GM23338 (cell line): Measurements from ENCODE around the gene EVA1B.

Source experiments
- CREB1 ChIP-seq: fragments of 250-450 bp; sonication (Bioruptor Pico); IDR thresholded peaks from 2 replicates; pipeline ENCODE4 v1.5.0; 2020; ENCODE audit warnings: low read depth, mild to moderate bottlenecking, moderate library complexity
- CTCF ChIP-seq, 2 experiments: fragments of 200-600 bp in 1 of 2; sonication (generic) in 1 of 2; conservative IDR thresholded peaks; 2 replicates each; pipeline versions ENCODE4 v1.5.1 to v1.6.1; 2016 to 2017; ENCODE audit warnings: antibody characterized with exemption in 2 of 2, low read depth in 2 of 2, mild to moderate bottlenecking in 2 of 2, moderate library complexity in 1 of 2
- ETS1 ChIP-seq: IDR thresholded peaks from 2 replicates; pipeline ENCODE4 v1.6.1; 2016; ENCODE audit warnings: antibody characterized with exemption
- EZH2 ChIP-seq: fragments of 200-600 bp; sonication (generic); IDR thresholded peaks from one replicate; pipeline ENCODE4 v1.8.0; 2017; ENCODE audit warnings: antibody characterized with exemption, mild to moderate bottlenecking, low read depth; ENCODE audit not compliant: unreplicated experiment
- EZH2phosphoT487 ChIP-seq: fragments of 200-600 bp; sonication (generic); IDR thresholded peaks from one replicate; pipeline ENCODE4 v1.8.1; 2018; ENCODE audit warnings: antibody characterized with exemption; ENCODE audit not compliant: unreplicated experiment
- JUNB ChIP-seq: IDR thresholded peaks from one replicate; pipeline ENCODE4 v1.6.1; 2016; ENCODE audit warnings: antibody characterized with exemption; ENCODE audit not compliant: unreplicated experiment
- NANOG ChIP-seq: IDR thresholded peaks from 2 replicates; pipeline ENCODE4 v1.6.1; 2016; ENCODE audit warnings: antibody characterized with exemption, borderline replicate concordance
- POLR2AphosphoS5 ChIP-seq: IDR thresholded peaks from 2 replicates; pipeline ENCODE4 v1.6.1; 2016; ENCODE audit warnings: antibody characterized with exemption, low read depth
- REST ChIP-seq: IDR thresholded peaks from one replicate; pipeline ENCODE4 v1.6.1; 2018; ENCODE audit warnings: antibody characterized with exemption; ENCODE audit not compliant: unreplicated experiment
- ZNF114 ChIP-seq: fragments of 250-450 bp; sonication (Bioruptor Pico); IDR thresholded peaks from 2 replicates; pipeline ENCODE4 v1.5.0; 2020; ENCODE audit warnings: mild to moderate bottlenecking, moderate library complexity
- ZNF331 ChIP-seq: fragments of 250-450 bp; sonication (Bioruptor Pico); IDR thresholded peaks from 2 replicates; pipeline ENCODE4 v1.5.0; 2020; ENCODE audit warnings: low read depth, mild to moderate bottlenecking, moderate library complexity
- ZNF462 ChIP-seq: fragments of 250-450 bp; sonication (Bioruptor Pico); IDR thresholded peaks from 2 replicates; pipeline ENCODE4 v1.5.0; 2020; ENCODE audit warnings: mild to moderate bottlenecking, moderate library complexity

GRCh38 chr1:36309397-36309796 lies 14.0 kb downstream of the EVA1B start:
- no peak for TF ChIP-seq POLR2AphosphoS5
- no peak for TF ChIP-seq CTCF (conservative IDR thresholded peaks at IDR 0.05; ENCODE audit: low read depth in 2 of 2)
- TF ChIP-seq ZNF114, result no peak
- no peak for TF ChIP-seq ZNF462 (CRISPR knock-in tag)
- no peak for TF ChIP-seq EZH2
- TF ChIP-seq REST, result no peak
- TF ChIP-seq NANOG, result no peak
- no peak for TF ChIP-seq EZH2phosphoT487
- TF ChIP-seq CREB1 (CRISPR knock-in tag), result no peak
- no peak for TF ChIP-seq JUNB
- TF ChIP-seq ETS1, result no peak
- TF ChIP-seq ZNF331 (CRISPR knock-in tag), result no peak
